CD14-positive monocyte (primary cell): ENCODE data around the gene ATL1. TPM values are rescaled to one million over a fixed set of nuclear protein-coding genes. Genes with fewer than 3 reads are reported as not detected.

Experiments used
- DNase-seq, 3 donors: peaks; one replicate each; pipeline ENCODE4 v3.0.0-alpha.2; 2011 to 2022
- H2AFZ ChIP-seq: 2 replicates; pipeline ENCODE4 v1.6.0; 2012; ENCODE audit warnings: mild to moderate bottlenecking, low read depth, low read length, inconsistent platforms; ENCODE audit not compliant: insufficient read depth, poor library complexity, severe bottlenecking
- H3K27ac ChIP-seq, 2 donors: 1 replicate in 1 of 2; 2 replicates in 1 of 2; pipeline ENCODE4 v1.5.1; 2012 to 2013; ENCODE audit warnings: low read length in 2 of 2, control low read depth in 1 of 2, inconsistent platforms in 1 of 2, low read depth in 1 of 2, mild to moderate bottlenecking in 1 of 2
- H3K27me3 ChIP-seq, 2 donors: one replicate each; pipeline versions ENCODE4 v1.6.0 to v1.6.1; 2011 to 2013; ENCODE audit warnings: low read length in 2 of 2; ENCODE audit not compliant: control insufficient read depth in 2 of 2, insufficient read depth in 2 of 2
- H3K36me3 ChIP-seq, 2 donors: replicated peaks in 1 of 2; 1 replicate in 1 of 2; 2 replicates in 1 of 2; pipeline versions ENCODE4 v1.5.1 to v1.6.1; 2012 to 2013; ENCODE audit warnings: low read length in 2 of 2, control low read depth in 1 of 2, inconsistent platforms in 1 of 2, mild to moderate bottlenecking in 1 of 2; ENCODE audit not compliant: insufficient read depth in 2 of 2, control insufficient read depth in 1 of 2
- H3K4me1 ChIP-seq, 2 donors: 1 replicate in 1 of 2; 2 replicates in 1 of 2; pipeline versions ENCODE4 v1.5.1 to v1.6.1; 2012 to 2013; ENCODE audit warnings: low read length in 2 of 2, control low read depth in 1 of 2, inconsistent platforms in 1 of 2, mild to moderate bottlenecking in 1 of 2, moderate library complexity in 1 of 2; ENCODE audit not compliant: insufficient read depth in 2 of 2, control insufficient read depth in 1 of 2
- H3K4me2 ChIP-seq: replicated peaks from 2 replicates; pipeline ENCODE3; 2012; ENCODE audit warnings: low read length, moderate library complexity, mild to moderate bottlenecking; ENCODE audit not compliant: poor library complexity, severe bottlenecking; ENCODE audit errors: extremely low read depth
- H3K4me3 ChIP-seq, 3 experiments: fragments of 200-600 bp in 1 of 3; sonication (generic) in 1 of 3; replicated peaks in 1 of 3; 1 replicate in 2 of 3; 2 replicates in 1 of 3; pipeline ENCODE4 v1.5.1; 2011 to 2013; ENCODE audit warnings: low read length in 3 of 3, mild to moderate bottlenecking in 3 of 3, control low read depth in 2 of 3, low read depth in 2 of 3, inconsistent platforms in 1 of 3, moderate library complexity in 1 of 3
- H3K79me2 ChIP-seq: 2 replicates; pipeline ENCODE4 v1.6.0; 2012; ENCODE audit warnings: mild to moderate bottlenecking, control low read depth, inconsistent platforms, low read length, moderate library complexity; ENCODE audit not compliant: insufficient read depth
- H3K9ac ChIP-seq: 2 replicates; pipeline ENCODE4 v1.6.0; 2017; ENCODE audit warnings: low read length, mild to moderate bottlenecking; ENCODE audit not compliant: insufficient read depth, poor library complexity, severe bottlenecking
- H3K9me3 ChIP-seq, 2 donors: replicated peaks in 1 of 2; 1 replicate in 1 of 2; 2 replicates in 1 of 2; pipeline versions ENCODE4 v1.5.1 to v1.6.1; 2012 to 2013; ENCODE audit warnings: low read length in 2 of 2, control low read depth in 1 of 2; ENCODE audit not compliant: control insufficient read depth in 1 of 2, insufficient read depth in 1 of 2
- H4K20me1 ChIP-seq: 2 replicates; pipeline ENCODE4 v1.6.0; 2012; ENCODE audit warnings: mild to moderate bottlenecking, low read length, control low read depth, moderate library complexity; ENCODE audit not compliant: insufficient read depth
- H3K27ac Mint-ChIP-seq, 7 donors: one replicate each; pipeline ENCODE4 v1.8.0; 2020; ENCODE audit warnings: mild to moderate bottlenecking in 7 of 7, mixed read lengths in 7 of 7, moderate library complexity in 6 of 7, inconsistent platforms in 2 of 7
- H3K27me3 Mint-ChIP-seq, 3 donors: one replicate each; pipeline ENCODE4 v1.8.0; 2021 to 2022; ENCODE audit warnings: low read depth in 3 of 3, mild to moderate bottlenecking in 3 of 3, mixed read lengths in 3 of 3, moderate library complexity in 3 of 3, inconsistent platforms in 1 of 3
- H3K36me3 Mint-ChIP-seq, 2 donors: one replicate each; pipeline ENCODE4 v1.8.0; 2020; ENCODE audit warnings: mixed read lengths in 2 of 2, inconsistent platforms in 1 of 2, mild to moderate bottlenecking in 1 of 2
- H3K4me1 Mint-ChIP-seq: one replicate; pipeline ENCODE4 v1.8.0; 2020; ENCODE audit warnings: mild to moderate bottlenecking, mixed read lengths
- H3K4me3 Mint-ChIP-seq, 2 donors: one replicate each; pipeline ENCODE4 v1.8.0; 2020; ENCODE audit warnings: mild to moderate bottlenecking in 2 of 2, mixed read lengths in 2 of 2, moderate library complexity in 1 of 2
- H3K9me3 Mint-ChIP-seq, 7 donors: one replicate each; pipeline ENCODE4 v1.8.0; 2020 to 2022; ENCODE audit warnings: mixed read lengths in 7 of 7, mild to moderate bottlenecking in 6 of 7, moderate library complexity in 6 of 7, inconsistent platforms in 2 of 7
- CTCF ChIP-seq: fragments of 200-600 bp; IDR thresholded peaks from one replicate; pipeline ENCODE4 v1.8.0; 2022; ENCODE audit warnings: antibody characterized with exemption, mild to moderate bottlenecking
- WGBS: methylation state at CpG from one replicate; pipeline ENCODE4 v1.1.5; 2013; ENCODE audit warnings: missing lambda C conversion rate; ENCODE audit not compliant: insufficient coverage; 5-methylcytosine and 5-hydroxymethylcytosine counted together
- intact Hi-C, 2 donors: fragments of 100-400 bp; cut with micrococcal nuclease; formaldehyde crosslinking; loops; one replicate each; pipeline versions ENCODE4 v1.15.0 to v1.15.1; 2023
- polyA plus RNA-seq, 3 donors: library from polyadenylated mRNA; depleted of rRNA in 1 of 3; unstranded in 2 of 3; stranded (reverse) in 1 of 3; fragments of 300-500 nt in 2 of 3; fragments of >200 nt in 1 of 3; fragmentation: Illumina TruSeq in 2 of 3; gene quantifications; 1 replicate in 2 of 3; 2 replicates in 1 of 3; pipeline ENCODE4 v1.2.3, GENCODE V29; 2012 to 2021

Gene ATL1
- polyA plus RNA-seq, 3 donors = 0.36 to 1.1 (median 0.99) TPM

- H3K27ac Mint-ChIP-seq = no peak overlapping the region
- H3K79me2 ChIP-seq = peaks cover 4% of the 10 kb centered on the region
- no peaks in the 10 kb centered on the region for H3K36me3 Mint-ChIP-seq
- H3K4me1 ChIP-seq = peaks cover 14 to 24% of the 10 kb centered on the region in 2 donors
- no peak for DNase-seq
- H3K27me3 ChIP-seq = peaks cover 0 to 5% of the 10 kb centered on the region in 2 donors
- H3K9ac ChIP-seq = no peak overlapping the region
- no peaks in the 10 kb centered on the region for H3K9me3 ChIP-seq
- no peaks in the 10 kb centered on the region for H3K9me3 Mint-ChIP-seq
- H3K27me3 Mint-ChIP-seq = peaks cover 0 to 3% (median 2%) of the 10 kb centered on the region in 3 donors
- intact Hi-C loops = no loop called here
- H4K20me1 ChIP-seq = no peaks in the 10 kb centered on the region
- H3K4me3 ChIP-seq = no peak overlapping the region
- no peaks in the 10 kb centered on the region for H3K36me3 ChIP-seq
- 86% methylated on average over 4 of the region's 10 CpGs for WGBS
- H3K4me2 ChIP-seq = no peak overlapping the region
- no peak overlapping the region for H2AFZ ChIP-seq
- H3K4me3 Mint-ChIP-seq = no peak overlapping the region
- TF ChIP-seq CTCF = no peak
- no peak overlapping the region for H3K27ac ChIP-seq
- peaks cover 19% of the 10 kb centered on the region for H3K4me1 Mint-ChIP-seq
Observed at GRCh38 chr14:50670196-50670865, 110.4 kb downstream of the ATL1 start.

GRCh38 chr14:50670866-50671256 is 110.9 kb downstream of the ATL1 start:
- no peak overlapping the region for H3K27ac Mint-ChIP-seq
- no peak overlapping the region for H3K4me3 Mint-ChIP-seq
- peaks cover 0 to 5% of the 10 kb centered on the region in 2 donors for H3K27me3 ChIP-seq
- H3K9me3 ChIP-seq = no peaks in the 10 kb centered on the region
- no peaks in the 10 kb centered on the region for H3K36me3 ChIP-seq
- H3K4me2 ChIP-seq = no peak overlapping the region
- DNase-seq = no peak
- no peaks in the 10 kb centered on the region for H3K9me3 Mint-ChIP-seq
- intact Hi-C loops = no loop called here
- 80% methylated on average over 1 of the region's 6 CpGs for WGBS
- H3K27me3 Mint-ChIP-seq = peaks cover 0 to 3% (median 2%) of the 10 kb centered on the region in 3 donors
- peaks cover 4% of the 10 kb centered on the region for H3K79me2 ChIP-seq
- H3K9ac ChIP-seq = no peak overlapping the region
- H3K27ac ChIP-seq = no peak overlapping the region
- H3K4me3 ChIP-seq = no peak overlapping the region
- no peak overlapping the region for H2AFZ ChIP-seq
- peaks cover 19% of the 10 kb centered on the region for H3K4me1 Mint-ChIP-seq
- TF ChIP-seq CTCF = no peak
- peaks cover 14 to 24% of the 10 kb centered on the region in 2 donors for H3K4me1 ChIP-seq
- H4K20me1 ChIP-seq = no peaks in the 10 kb centered on the region
- H3K36me3 Mint-ChIP-seq = no peaks in the 10 kb centered on the region
